ENCODE results near the gene MTM1.

DNA sequence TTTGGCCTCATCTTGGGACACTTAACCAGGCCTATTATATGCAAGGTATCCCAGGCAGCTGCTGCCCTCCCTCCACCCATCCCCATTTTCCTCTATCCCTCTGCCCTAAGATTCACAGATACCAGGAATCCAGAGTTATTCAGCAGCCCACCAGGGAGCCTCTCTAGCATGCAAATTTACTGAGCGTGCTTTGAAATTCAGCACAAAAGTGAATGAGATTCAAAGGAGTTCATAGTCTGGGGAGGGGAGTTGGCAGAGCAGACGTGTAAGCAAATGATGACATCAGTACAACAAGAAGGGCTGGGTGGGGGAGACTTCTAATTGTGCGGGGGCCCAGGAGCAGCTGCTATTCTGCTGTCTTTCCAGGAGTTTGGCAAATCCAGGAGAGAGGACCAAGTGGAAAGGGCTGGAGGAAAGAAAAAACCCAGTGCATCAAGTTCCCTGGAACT, 1.7 kb upstream of the MTM1 start:
- TF ChIP-seq POLR2A (IDR thresholded peaks at IDR 0.05) = no peak
- TF ChIP-seq, protein P1, sequence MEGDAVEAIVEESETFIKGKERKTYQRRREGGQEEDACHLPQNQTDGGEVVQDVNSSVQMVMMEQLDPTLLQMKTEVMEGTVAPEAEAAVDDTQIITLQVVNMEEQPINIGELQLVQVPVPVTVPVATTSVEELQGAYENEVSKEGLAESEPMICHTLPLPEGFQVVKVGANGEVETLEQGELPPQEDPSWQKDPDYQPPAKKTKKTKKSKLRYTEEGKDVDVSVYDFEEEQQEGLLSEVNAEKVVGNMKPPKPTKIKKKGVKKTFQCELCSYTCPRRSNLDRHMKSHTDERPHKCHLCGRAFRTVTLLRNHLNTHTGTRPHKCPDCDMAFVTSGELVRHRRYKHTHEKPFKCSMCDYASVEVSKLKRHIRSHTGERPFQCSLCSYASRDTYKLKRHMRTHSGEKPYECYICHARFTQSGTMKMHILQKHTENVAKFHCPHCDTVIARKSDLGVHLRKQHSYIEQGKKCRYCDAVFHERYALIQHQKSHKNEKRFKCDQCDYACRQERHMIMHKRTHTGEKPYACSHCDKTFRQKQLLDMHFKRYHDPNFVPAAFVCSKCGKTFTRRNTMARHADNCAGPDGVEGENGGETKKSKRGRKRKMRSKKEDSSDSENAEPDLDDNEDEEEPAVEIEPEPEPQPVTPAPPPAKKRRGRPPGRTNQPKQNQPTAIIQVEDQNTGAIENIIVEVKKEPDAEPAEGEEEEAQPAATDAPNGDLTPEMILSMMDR (IDR thresholded peaks at IDR 0.05) = no peak
